ENCODE data around the gene PSMA8. TPM values are rescaled to one million over a fixed set of nuclear protein-coding genes. Genes with fewer than 3 reads are reported as not detected.
A peak's percentile ranks its signal among the peaks of the same experiment; 100 is the strongest.

PSMA8 gene
- total RNA-seq, 6 experiments from 2014 or later, result not detected

- peaks cover 33% of the 10 kb centered on the region for H3K4me1 Mint-ChIP-seq (ENCODE audit: low read depth)
These were observed 43.3 kb upstream of the PSMA8 start, which contains the start of gene SS18 for GRCh38 chr18:26090130-26091046. Gene SS18 (minus strand): TSS chr18:26090613. CDS start chr18:26090569, 44 bp downstream.

GRCh38 chr18:26091047-26091630, 42.5 kb upstream of the PSMA8 start:
- peaks cover 33% of the 10 kb centered on the region for H3K4me1 Mint-ChIP-seq (ENCODE audit: low read depth)
- H3K9me3 Mint-ChIP-seq, result no peaks in the 10 kb centered on the region
- peaks cover 14% of the 10 kb centered on the region for H3K36me3 Mint-ChIP-seq (ENCODE audit: low read depth)
- H3K27ac Mint-ChIP-seq, result peak overlapping the region; percentile 96
- TF ChIP-seq, protein P1, sequence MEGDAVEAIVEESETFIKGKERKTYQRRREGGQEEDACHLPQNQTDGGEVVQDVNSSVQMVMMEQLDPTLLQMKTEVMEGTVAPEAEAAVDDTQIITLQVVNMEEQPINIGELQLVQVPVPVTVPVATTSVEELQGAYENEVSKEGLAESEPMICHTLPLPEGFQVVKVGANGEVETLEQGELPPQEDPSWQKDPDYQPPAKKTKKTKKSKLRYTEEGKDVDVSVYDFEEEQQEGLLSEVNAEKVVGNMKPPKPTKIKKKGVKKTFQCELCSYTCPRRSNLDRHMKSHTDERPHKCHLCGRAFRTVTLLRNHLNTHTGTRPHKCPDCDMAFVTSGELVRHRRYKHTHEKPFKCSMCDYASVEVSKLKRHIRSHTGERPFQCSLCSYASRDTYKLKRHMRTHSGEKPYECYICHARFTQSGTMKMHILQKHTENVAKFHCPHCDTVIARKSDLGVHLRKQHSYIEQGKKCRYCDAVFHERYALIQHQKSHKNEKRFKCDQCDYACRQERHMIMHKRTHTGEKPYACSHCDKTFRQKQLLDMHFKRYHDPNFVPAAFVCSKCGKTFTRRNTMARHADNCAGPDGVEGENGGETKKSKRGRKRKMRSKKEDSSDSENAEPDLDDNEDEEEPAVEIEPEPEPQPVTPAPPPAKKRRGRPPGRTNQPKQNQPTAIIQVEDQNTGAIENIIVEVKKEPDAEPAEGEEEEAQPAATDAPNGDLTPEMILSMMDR (IDR thresholded peaks at IDR 0.05), result no peak
- no peak for DNase-seq
- H3K4me3 Mint-ChIP-seq, result peak overlapping the region; percentile 92
- H3K27me3 Mint-ChIP-seq (ENCODE audit: insufficient read depth), result no peaks in the 10 kb centered on the region; the same call in 1 of the 2 replicates

More at GRCh38 chr18:26090130-26091046, 43.3 kb upstream of the PSMA8 start, which contains the start of gene SS18:
- Mint-ChIP-seq H3K9me3 (no peaks in the 10 kb centered on the region), H3K36me3 (ENCODE audit: low read depth) (peaks cover 18% of the 10 kb centered on the region), H3K4me3 (peak within 1 kb of the TSS; percentile 92), H3K27me3 (ENCODE audit: insufficient read depth) (no peaks in the 10 kb centered on the region; the same call in 1 of the 2 replicates), H3K27ac (peak within 1 kb of the TSS; percentile 96)
- TF ChIP-seq, protein P1 (IDR thresholded peaks at IDR 0.05), result no peak; the same call in 1 of the 2 replicates
- peak; percentile 91 for DNase-seq

GRCh38 chr18:26096852-26097251, 36.8 kb upstream of the PSMA8 start:
- Mint-ChIP-seq H3K27ac (no peak overlapping the region), H3K36me3 (ENCODE audit: low read depth) (no peaks in the 10 kb centered on the region), H3K9me3 (no peaks in the 10 kb centered on the region), H3K4me3 (no peak overlapping the region; the same call in 1 of the 2 replicates), H3K4me1 (ENCODE audit: low read depth) (no peaks in the 10 kb centered on the region), H3K27me3 (ENCODE audit: insufficient read depth) (peaks cover 9% of the 10 kb centered on the region; the same call in 1 of the 2 replicates)
- TF ChIP-seq, protein P1 (IDR thresholded peaks at IDR 0.05), result no peak
- no peak for DNase-seq

DNA sequence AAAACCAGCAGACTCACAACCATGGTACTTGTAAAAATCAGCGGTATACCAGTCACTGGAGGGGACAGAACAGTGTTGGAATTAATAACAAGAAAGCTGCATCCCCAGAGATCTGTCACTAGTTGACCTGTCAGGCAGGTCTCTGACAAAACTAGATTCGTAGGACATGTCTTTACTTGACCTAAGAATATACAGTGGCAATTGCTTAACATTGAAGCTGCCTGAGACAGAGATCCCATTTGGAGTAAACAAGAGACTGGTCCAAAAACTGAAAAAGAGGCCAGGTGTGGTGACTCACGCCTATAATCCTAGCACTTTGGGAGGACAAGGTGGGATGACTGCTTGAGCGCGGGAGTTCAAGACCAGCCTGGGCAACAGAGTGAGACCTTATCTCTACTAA, 36.1 kb upstream of the PSMA8 start:
- DNase-seq, result no peak
- Mint-ChIP-seq H3K4me1 (ENCODE audit: low read depth) (no peaks in the 10 kb centered on the region), H3K4me3 (no peak overlapping the region), H3K9me3 (no peaks in the 10 kb centered on the region), H3K27ac (no peak overlapping the region), H3K27me3 (ENCODE audit: insufficient read depth) (peaks cover 9% of the 10 kb centered on the region; the same call in 1 of the 2 replicates), H3K36me3 (ENCODE audit: low read depth) (no peaks in the 10 kb centered on the region)
- TF ChIP-seq, protein P1 (IDR thresholded peaks at IDR 0.05), result no peak

DNA sequence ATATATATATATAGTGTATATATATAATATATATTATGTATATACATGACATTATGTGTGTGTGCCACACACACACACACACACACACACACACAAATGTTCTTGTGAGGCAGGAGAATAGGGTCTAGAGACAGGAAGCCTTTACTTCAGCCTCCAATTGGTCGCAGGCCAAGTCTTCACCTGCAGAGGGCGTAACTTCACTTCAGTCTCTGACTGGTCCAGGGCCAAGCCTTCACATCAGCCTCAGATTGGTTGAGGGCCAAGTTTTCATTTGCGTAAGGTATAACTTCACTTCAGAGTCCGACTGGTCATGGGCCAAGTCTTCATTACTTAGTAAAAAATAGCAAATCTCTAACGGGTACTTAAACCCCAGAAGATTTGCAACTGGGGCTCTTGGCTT, 30.1 kb upstream of the PSMA8 start:
- no peaks in the 10 kb centered on the region for H3K4me1 Mint-ChIP-seq (ENCODE audit: low read depth)
- H3K27ac Mint-ChIP-seq, result no peak overlapping the region
- DNase-seq, result no peak
- peaks cover 11% of the 10 kb centered on the region for H3K27me3 Mint-ChIP-seq (ENCODE audit: insufficient read depth)
- no peaks in the 10 kb centered on the region for H3K9me3 Mint-ChIP-seq
- no peaks in the 10 kb centered on the region for H3K36me3 Mint-ChIP-seq (ENCODE audit: low read depth)
- TF ChIP-seq, protein P1 (IDR thresholded peaks at IDR 0.05), result peak; percentile 24; the same call in 1 of the 2 replicates
- H3K4me3 Mint-ChIP-seq, result no peak overlapping the region

All from HFFc6 (cell line).